NK-92 (cell line): ENCODE results near the gene KIAA1755.

Experiments
- DNase-seq: peaks from one replicate; lab custom pipeline; 2025; ENCODE audit not compliant: unreplicated experiment; lab: John Stamatoyannopoulos, UW

Gene KIAA1755

DNA sequence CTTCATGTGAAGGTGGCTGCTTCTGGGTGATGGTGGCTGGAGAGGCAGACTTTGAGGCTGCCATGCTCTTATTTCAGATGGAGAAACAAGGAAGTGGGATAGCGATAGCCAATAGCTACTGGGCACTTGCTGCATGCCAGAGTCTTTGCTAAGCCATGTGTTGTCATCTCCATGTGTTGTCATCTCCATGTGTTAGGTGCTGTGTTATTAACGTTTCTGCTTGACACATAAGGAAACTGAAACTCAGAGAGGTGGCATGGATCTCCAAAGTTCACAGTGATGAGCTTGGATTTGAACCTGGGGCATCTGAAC, 16.9 kb downstream of the KIAA1755 start:
- DNase-seq: no peak

DNA sequence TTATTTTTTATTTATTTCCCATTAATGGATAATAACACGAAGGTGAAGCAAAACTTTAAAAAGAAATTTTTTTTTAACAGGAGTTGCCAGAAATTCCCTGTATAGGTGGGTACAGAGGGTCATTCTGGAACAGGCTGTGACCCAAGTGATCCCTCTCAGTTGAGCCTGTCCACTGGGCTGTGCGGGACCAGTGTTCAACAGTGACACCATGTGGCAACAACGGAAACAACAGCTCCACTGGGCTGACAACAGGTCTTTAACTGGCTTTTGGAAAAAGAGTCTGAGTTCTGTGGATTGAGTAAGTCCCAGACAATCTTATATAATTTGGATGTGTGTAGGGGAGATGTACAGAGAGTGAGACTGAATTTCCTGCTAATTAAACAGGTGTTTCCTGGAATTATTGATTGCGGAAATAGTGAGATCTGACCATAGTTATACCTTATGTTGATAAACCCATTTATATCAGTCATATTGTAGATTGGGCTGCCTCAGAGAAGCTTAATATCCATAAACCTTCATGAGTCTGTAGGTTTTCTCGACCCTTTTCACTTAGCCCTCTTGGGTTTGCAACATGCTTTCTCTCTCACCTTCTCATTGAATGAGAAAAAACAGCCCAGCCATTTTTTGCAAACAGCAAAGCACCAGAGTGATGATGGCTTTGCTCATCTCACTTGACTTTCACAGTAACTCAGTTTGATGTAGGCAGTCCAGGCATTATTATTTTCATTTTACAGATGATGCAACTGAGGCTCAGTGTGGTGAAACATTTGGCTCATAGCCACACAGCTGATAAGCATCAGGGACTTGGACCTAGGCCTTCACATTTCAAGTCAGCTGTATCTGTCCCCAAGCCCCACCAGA, 17.5 kb downstream of the KIAA1755 start:
- DNase-seq: no peak

DNA sequence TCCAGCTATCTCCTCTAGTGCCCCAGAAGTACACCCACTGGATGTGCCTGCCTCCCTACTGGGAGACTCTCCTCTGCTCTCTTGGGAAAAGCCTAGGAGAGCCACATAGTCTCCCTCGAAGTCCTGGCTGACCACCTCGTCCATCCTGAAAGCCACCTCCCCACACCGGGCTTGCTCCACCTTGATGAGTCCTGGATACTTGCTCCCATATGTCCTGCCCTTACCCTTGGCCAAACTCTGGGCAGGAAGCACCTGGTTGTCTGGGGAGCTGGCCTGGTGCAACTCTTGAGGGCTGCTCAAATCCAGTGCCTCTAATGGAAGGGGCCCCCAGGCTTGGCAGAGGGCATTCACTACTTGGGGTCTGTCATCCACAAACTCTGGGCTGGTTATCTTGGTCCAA, 19.3 kb downstream of the KIAA1755 start:
- no peak for DNase-seq

DNA sequence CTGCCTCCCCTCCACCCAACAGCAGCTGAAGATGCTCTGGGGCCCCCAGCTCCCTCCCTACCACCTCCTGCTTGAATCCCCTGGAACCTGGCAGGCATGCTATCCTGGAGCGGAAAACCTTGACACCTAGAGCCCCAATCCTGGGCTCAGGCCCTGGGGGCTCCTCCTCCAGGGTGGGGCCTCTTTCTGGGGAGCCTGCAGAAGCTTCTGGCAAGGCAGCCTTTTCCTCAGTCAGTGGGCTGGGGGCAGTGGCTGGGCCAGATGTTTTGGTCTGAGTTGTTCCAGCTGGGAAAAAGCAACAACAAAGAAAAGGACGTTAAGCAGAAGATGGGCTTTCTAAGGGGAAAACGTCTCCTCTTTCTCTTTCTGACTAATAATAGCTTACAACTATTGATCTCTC, 21.1 kb downstream of the KIAA1755 start:
- no peak for DNase-seq

DNA sequence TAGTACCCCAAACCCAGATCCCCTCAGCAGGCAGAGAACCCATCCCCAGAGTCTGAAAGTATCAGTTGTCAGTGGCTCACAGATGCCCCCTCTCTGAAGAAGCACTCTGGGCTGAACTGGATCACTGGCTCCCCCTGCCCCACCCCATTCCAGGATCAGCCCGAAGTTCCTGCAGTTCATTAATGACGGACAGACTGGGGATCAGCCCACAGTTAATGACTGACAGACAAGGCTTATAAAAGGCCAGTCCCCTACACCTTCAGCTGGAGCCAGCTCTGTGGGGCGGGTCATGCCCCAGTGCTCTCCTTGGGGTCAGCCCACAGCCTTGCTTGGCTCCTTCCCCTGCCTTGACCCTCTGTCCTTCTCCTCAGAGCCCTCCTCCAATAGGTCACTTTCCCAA, 21.7 kb downstream of the KIAA1755 start:
- DNase-seq: no peak

DNA sequence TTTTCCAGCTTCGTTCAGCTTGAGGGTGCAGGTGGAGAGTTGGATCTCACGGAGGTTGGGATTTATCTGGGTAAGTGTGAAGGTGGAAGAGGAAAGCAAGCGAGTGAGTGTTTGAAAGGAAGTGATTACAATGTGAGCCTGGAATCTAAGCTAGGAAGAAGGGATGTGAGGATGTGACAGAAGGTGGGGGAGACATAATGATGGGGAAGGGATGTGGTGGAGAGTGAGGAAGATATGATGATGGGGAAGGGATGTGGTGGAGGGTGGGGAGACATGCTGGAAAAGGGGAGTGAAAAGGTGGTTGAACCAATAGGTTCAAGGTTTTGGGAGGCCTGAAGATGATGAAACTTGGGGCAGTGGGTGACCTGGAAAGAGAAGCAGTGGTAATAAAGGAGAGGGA, 23.2 kb downstream of the KIAA1755 start:
- DNase-seq: no peak

DNA sequence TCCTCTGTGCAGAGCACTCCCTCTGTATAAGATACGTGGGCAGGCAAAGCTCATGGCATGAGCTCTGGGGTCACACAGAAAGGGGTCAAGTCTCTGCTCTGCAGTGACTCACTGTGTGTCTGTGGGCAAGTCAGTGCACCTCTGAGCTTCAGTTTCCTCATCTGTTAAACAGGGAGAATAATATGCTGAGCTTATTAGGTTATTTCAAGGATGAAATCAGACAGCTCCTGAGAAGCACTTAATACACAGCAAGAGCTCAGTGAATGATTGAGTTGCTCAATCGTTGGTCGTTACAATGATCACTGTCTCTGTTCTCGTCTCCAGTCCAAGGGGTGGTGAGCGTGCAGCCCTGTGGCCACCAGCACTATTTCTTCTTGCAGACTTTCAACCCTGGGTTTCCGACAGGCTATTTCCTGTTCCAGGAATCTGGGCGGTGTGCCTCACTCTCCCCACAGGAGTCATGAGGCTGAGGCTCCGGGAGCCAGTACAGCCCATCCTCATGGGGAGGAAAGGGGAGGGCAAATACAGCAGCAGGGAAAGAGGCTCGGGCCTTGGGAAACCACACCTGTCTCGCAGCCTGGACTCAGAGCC, 28.9 kb downstream of the KIAA1755 start:
- no peak for DNase-seq

DNA sequence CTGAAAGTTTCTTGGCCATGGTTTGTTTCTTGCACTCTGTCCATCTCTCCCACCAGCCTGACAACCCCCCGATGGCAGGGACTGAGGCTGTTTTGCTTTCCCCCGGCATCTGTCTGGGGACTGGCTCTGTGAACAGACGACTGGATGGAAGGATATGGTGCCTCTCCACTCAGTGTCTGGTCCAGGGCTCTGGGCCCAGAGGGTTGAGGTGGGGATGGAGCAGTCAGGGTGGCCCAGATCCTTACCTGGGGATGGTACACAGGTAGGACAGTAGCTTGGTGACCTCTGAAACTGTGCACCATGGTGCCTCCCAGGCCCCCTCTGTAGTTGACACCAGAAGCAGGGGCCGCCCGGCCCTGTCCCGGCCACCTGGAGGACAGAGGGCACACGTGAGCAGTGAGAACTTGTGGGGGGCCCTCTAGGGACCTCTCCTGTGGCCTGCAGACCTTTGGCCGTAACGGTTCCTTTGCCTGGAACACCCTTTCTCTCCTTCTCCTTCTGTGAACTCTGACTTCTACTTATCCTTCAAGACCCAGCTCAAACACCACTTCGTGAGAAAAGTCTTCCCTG, 29.5 kb downstream of the KIAA1755 start:
- no peak for DNase-seq

DNA sequence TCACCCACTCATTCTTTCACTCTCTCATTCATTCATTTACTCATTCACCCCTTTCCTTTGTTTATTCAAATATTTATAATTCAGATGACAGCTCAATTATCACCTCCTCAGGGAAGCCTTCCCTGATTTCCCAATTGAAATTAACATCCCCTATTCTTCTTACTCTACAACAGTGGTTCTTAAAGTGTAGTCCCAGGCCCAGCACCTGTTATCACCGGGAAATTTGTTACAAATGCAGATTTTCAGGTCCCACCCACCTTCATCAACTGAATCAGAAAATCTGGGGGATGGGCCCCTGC, 30.3 kb downstream of the KIAA1755 start:
- DNase-seq: no peak

DNA sequence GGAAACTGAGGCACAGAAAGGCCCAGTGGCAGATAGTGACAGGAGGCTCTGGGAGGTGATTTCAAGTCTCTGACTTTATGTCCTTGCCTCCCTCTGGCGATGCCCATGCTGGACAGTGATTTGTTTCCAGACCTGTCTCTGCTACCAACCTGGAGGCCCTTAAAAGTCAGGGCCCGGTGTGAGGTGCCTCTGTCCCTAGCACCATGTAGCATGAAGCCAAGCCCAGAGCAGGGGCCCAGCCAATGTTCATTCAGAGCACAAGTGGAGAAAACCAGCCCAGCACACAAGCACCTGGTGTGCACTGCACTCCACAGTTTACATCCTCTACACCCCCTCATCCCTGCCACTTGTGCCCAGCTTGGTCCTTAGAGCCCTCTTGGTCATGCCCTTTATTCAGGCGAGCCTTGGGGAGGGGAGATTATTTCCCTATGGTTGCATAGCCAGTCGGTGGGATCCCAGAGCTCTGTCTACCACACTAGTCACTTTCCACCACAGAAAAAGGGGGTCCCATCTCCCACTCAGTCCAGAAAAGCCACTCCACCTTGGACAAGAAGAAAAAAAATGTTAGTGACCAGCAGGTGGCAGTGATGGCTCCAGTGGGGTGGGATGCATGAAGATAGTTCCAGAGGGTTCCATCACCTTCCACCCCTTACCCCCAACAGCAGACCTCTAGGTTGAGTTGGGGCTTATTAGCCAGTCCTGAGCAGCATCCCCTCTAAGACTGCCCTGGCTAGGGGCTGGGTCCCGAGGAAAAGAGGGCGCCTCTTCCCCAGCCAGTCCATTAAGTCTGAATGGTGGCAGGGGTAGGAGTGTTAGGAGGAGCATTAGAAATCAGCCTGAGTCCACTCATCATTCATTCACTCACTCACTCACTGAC, 30.9 kb downstream of the KIAA1755 start:
- no peak for DNase-seq

DNA sequence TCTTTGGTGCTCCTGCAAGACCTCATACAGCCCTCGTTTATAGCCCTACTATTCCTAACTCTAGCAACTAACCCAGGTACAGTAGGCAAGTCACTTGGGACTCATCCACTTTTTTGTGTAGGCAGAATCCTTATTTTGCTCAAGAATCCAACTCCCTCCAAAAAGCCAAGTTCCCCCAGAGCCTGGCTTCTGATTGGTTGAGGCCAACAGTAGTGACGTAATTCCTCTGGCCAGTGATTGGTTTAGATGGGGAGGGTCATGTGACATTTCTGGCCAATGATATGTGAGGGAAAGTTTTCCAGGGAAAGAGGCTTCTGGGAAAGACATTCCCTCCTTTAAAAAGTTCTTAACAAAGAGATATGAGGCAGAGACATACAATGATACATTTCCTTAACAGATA, 32.1 kb downstream of the KIAA1755 start:
- no peak for DNase-seq

DNA sequence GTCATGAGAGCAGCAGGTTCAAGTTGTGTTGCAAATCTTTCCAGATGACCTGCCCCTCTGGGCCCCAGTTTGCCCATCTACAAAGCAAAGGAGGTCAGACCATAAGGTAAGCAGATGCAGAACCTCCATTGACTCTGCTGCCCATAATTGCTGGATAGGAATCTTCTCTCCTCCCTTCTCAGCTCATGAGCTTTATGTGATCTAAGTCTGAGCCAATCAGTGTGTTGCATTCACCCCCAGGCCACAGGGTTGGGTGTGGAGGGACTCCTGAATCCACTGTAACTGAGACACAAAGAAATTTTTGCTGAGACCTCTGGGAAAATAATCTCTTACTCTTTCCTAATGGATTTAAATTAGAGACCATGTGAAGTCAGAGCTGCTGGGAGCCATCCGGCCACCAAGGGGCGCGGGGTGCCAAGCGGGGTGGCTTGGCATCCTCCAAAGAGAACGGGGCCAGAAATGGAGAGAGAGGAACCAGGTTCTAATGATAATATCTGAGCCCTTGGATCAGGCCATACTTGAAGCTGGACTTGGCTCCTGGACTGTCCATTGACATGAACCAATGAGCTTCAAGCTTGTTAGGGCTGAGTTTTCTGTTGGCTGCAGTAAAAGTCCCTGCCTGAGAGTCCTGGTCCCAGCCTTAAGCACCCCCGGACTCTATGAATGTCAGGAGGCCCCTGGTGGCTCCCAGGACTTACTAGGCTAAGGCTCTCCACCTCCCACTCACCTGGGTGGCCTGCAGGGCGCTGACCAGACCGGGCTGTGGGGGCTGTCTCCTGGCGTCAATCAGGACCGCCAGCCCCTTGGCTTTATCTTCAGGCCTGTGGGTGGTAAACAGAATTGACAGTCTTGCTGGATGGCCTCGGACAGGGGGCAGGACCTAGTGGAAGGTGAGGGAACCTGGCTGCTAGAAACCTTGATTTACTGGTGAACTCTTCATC, 32.8 kb downstream of the KIAA1755 start:
- DNase-seq: no peak

DNA sequence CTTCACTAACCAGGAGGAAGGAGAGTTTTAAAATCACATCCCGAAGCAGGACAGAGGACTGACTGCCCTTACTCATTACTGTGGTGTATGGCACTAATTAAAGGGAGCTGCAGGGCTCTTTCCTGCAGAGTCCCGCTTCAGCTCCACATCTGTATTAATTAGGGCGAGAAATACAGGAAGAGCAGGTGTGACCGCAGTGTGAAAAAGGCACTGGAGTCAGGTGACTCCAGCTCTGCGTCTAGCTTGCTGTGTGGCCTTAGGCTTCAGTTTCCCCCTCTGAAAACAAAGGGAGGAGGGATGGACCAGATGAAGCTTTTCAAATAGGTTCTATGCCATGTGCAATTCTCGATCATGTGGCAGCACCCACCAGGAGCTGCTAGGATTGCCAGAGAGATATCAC, 34.0 kb downstream of the KIAA1755 start:
- no peak for DNase-seq

DNA sequence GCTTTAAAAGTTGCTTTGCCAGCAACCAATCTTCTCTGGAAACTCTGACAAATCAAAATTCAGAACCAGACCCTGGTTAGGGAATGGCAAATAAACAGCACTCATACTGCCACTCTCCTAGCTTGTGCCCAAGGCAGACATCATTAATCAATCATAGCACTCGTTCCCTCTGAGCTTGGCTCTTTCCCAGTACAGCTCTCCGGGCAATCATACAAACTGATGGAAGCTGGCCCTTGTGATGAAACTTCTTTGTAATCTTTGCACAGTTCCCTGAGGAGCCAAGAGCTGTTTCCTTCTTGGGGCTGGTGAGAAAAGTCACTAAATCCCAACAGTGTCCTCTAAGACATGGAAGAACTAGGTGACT, 34.7 kb downstream of the KIAA1755 start:
- no peak for DNase-seq

DNA sequence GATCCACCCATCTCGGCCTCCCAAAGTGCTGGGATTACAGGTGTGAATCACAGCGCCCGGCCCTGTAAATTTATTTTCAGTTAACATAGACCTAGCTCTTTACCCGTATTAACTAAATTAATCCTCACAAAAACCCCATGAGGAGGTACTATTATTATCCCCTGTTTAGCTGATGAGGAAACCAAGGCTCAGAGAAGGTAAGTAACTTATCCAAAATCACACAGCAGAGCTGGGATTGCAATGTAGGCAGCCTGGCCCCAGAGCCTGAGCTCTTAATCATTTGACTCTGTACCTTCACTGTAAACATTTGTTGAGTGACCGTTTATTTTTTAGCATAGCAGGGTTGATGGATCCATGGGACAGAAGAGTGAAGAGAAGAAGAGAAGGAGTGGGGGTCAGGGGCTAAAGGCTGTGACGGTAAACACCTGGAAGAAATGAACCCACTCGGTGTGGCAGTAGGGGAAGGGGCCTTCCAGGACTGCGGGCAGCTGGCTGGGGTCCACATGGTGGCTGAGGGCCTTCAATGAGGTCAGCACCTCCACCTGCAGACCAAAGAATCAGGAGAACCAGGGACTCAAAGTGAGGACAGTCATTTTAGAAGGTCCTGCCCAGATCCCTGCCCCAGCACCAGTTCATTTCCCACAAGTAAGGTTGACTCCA, 35.2 kb downstream of the KIAA1755 start:
- no peak for DNase-seq

DNA sequence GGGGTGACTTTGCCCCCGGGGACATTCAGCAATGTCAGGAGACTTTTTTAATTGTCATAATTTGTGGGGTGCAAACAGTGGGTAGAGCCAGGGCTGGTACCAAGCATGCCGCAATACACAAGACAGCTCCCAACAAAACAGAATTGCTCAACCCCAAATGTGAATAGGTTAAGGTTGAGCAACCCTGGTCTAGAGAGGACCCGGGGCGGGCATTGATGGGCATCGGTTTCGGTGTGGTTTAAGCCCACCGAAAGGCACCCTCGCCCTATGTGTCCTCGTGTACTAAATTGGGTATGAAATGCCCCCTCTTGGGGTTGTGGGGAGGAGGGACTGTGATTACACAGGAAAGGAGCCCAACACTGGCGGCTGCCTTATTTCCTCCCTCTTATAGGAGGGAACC, 36.0 kb downstream of the KIAA1755 start:
- DNase-seq: no peak

DNA sequence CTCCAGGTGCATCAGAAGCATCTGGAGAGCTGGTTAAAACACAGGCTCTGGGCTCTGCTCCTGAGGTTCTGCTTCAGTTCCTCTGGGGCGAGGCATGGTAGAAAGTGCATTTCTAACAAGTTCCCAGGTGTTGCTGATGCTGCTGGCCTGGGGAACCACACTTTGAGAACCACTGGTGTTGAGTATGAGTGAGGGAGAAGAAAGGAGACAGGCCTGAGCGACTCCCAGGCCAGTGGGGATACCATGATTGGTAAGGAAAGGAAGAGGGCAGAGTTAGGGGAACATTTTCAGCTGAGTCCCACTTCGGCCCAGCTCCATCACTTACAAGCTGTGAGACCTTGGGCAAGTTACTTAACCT, 36.8 kb downstream of the KIAA1755 start:
- no peak for DNase-seq

DNA sequence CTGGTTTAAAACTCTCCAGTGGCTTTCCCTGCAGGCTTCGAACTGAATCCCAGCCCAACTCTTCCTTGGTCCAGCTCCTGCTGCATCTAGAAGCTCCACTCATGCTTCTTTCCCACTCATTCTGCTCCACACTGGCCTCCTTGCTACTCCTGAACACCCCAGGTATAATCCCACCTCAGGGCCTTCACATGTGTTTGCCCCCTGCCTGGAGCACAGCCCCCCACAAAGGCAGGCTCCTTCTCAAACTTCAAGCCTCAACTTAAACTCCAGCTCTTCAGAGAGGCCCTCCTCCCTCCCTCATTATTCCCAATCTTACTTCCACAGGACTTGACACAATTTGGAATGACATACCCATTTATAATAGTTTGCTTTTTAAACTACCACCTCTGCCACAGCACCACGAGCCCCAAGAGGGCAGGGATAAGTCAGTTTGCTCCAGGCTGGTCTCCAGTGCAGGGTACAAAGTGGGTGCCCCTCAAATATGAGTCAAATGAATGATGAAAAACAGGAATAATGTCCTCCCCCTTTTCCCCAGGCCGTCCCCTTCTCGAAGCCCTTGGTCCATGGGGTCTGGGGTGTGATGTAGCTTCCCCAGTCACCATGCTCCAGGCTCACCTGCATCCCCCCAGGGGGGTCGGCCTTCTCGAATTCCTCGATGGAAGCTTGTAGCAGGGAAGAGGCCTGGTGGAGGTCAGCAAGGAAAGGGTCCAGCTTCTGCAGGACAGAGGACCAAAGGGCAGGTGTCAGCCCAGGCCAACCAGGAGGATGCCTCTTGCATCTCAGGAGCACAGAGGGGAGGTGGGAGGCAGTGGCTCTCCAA, 37.4 kb downstream of the KIAA1755 start:
- no peak for DNase-seq

DNA sequence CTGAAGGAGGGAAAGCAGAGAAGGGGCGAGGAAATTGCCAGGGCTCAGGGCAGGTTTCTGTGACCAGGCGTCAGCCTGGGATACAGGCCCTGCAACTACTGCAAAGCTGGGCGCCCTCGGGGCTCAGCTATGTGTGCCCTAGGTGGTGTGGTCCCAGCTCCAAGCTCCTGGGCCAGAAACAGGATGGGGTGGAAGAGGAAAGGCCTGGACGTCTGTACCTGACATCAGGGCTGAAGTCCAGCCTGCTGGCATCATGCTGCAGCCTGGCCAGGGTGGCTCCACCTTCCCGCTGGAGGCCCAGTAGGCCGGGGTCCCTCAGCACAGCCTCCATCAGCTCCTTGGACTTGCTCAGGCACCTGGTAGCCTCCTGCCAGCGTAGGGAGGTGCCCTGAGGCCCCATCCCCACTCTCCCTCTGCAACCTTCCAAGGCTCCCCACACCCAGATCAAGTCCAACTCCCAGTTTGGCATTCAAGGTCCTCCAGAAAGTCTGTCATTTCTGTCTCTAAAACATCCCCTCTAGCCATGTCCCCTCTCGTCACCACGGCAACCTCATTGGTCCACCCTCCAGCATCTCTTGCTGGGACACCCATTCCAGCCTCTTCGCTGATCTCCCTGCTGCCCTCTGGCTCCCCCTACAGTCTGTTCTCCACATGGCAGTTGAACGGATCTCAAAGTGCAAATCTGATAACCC, 38.2 kb downstream of the KIAA1755 start:
- no peak for DNase-seq
